Adipocyte (in vitro differentiated cells): Measurements from ENCODE around the gene NUP205.

Experiments
- DNase-seq: peaks from one replicate; pipeline ENCODE4 v3.0.0-alpha.2; 2015; ENCODE audit warnings: low read depth
- H3K27me3 ChIP-seq: replicated peaks from 2 replicates; pipeline ENCODE4 v1.7.0; 2013; ENCODE audit warnings: mild to moderate bottlenecking, low read length, moderate library complexity; ENCODE audit not compliant: control insufficient read depth, insufficient read depth
- H3K36me3 ChIP-seq: 2 replicates; pipeline ENCODE4 v1.7.0; 2013; ENCODE audit warnings: low read length, mild to moderate bottlenecking, moderate library complexity; ENCODE audit not compliant: control insufficient read depth, insufficient read depth, severe bottlenecking
- H3K4me1 ChIP-seq: 2 replicates; pipeline ENCODE4 v1.7.0; 2013; ENCODE audit warnings: mild to moderate bottlenecking, low read length, moderate library complexity; ENCODE audit not compliant: control insufficient read depth, insufficient read depth
- H3K4me3 ChIP-seq: 2 replicates; pipeline ENCODE4 v1.7.0; 2013; ENCODE audit warnings: mild to moderate bottlenecking, low read length, moderate library complexity
- H3K9ac ChIP-seq: 2 replicates; pipeline ENCODE4 v1.7.0; 2013; ENCODE audit warnings: mild to moderate bottlenecking, low read length, moderate library complexity
- H3K9me3 ChIP-seq: 2 replicates; pipeline ENCODE4 v1.7.0; 2013; ENCODE audit warnings: mild to moderate bottlenecking, low read length, moderate library complexity; ENCODE audit not compliant: control insufficient read depth

NUP205 gene

GRCh38 chr7:135669774-135670173, 112.1 kb downstream of the NUP205 start:
- Histone ChIP-seq H3K4me3 (peak overlapping the region; percentile 45), H3K9ac (peak overlapping the region; percentile 14), H3K27me3 (no peaks in the 10 kb centered on the region), H3K4me1 (peaks cover 54% of the 10 kb centered on the region), H3K9me3 (no peaks in the 10 kb centered on the region), H3K36me3 (peaks cover 7% of the 10 kb centered on the region)
- no peak for DNase-seq

DNA sequence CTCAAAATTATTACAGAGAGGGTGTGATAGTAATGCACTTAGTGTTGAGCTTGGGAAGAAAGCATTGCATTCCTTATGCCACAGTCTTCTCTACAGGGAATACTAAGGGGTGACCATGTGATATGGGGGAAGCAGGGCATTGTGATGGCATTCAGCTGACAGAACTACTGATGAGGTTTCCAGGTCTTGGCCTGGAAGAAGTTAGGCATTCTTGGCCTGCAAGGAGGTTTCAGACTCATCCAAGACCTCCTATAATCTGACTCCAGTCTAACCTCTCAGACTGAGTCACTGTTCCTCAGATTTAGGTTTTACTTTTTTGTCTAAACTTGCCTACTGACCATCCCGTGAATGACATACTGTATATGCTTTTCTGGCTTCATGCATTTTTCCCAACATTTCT, 112.5 kb downstream of the NUP205 start:
- Histone ChIP-seq H3K9ac (peak overlapping the region; percentile 14), H3K9me3 (no peaks in the 10 kb centered on the region), H3K27me3 (no peaks in the 10 kb centered on the region), H3K36me3 (peaks cover 10% of the 10 kb centered on the region), H3K4me1 (peaks cover 50% of the 10 kb centered on the region), H3K4me3 (peak overlapping the region; percentile 45)
- DNase-seq = peak; percentile 56

DNA sequence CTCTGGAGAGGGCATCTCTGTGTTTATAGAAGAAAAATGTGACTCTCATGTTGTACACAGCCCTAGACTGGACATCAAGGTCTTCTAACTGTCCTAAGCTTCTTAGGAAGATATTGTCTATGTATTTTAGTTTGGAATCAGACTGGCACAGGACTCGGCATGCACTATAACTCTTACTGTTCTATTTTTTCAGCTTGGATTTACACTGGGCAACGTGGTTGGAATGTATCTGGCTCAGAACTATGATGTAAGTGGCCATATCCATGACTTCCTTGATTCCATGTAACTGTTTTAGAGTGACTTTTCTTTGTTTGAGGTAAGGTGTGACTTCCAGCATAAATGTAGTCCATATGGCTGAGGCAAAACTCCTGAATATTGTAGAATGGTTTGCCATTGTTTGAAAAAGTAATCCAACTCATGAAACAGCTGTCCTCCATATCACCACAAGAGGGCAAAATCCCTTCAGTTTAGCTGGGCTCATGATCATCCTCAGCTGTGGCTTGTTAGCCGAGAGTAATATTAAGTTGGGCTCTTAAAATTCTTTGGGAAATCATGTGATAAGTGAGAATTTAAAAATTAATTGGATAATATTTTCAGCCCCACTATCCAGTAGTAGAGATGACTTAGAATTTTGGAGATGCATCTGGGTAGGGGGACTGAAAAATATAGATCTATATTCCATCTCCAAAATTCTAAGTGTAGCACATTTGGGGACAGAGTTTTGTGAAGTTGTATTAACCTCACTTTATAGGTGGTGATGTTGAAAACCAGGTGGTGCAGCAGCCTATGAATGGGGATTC, 115.0 kb downstream of the NUP205 start:
- peaks cover 25% of the 10 kb centered on the region for H3K36me3 ChIP-seq
- peak; percentile 89 for DNase-seq

GRCh38 chr7:135673360-135673706, 115.6 kb downstream of the NUP205 start:
- peaks cover 39% of the 10 kb centered on the region for H3K4me1 ChIP-seq
- no peaks in the 10 kb centered on the region for H3K27me3 ChIP-seq
- H3K4me3 ChIP-seq = no peak overlapping the region
- H3K9ac ChIP-seq = peak overlapping the region; percentile 31
- no peaks in the 10 kb centered on the region for H3K9me3 ChIP-seq
- H3K36me3 ChIP-seq = peaks cover 25% of the 10 kb centered on the region
- peak; percentile 72 for DNase-seq

More for the DNA sequence above, 115.0 kb downstream of the NUP205 start:
- H3K4me1 ChIP-seq = peaks cover 39% of the 10 kb centered on the region
- H3K9ac ChIP-seq = peak overlapping the region; percentile 31
- no peak overlapping the region for H3K4me3 ChIP-seq
- H3K27me3 ChIP-seq = no peaks in the 10 kb centered on the region
- H3K9me3 ChIP-seq = no peaks in the 10 kb centered on the region

GRCh38 chr7:135678612-135679575, 121.2 kb downstream of the NUP205 start:
- H3K9me3 ChIP-seq = no peaks in the 10 kb centered on the region
- no peaks in the 10 kb centered on the region for H3K27me3 ChIP-seq
- H3K9ac ChIP-seq = no peak overlapping the region
- peak; percentile 37 for DNase-seq
- peaks cover 13% of the 10 kb centered on the region for H3K4me1 ChIP-seq
- H3K4me3 ChIP-seq = no peak overlapping the region
- H3K36me3 ChIP-seq = peaks cover 32% of the 10 kb centered on the region

- Histone ChIP-seq H3K9me3 (no peaks in the 10 kb centered on the region), H3K36me3 (peaks cover 8% of the 10 kb centered on the region), H3K9ac (no peak overlapping the region), H3K4me1 (peaks cover 18% of the 10 kb centered on the region), H3K4me3 (no peak overlapping the region), H3K27me3 (no peaks in the 10 kb centered on the region)
- DNase-seq = no peak
Observed at GRCh38 chr7:135681762-135682161, 124.0 kb downstream of the NUP205 start.

- H3K9me3 ChIP-seq = no peaks in the 10 kb centered on the region
- H3K4me1 ChIP-seq = peaks cover 18% of the 10 kb centered on the region
- no peak for DNase-seq
- H3K36me3 ChIP-seq = peaks cover 9% of the 10 kb centered on the region
- no peaks in the 10 kb centered on the region for H3K27me3 ChIP-seq
- no peak overlapping the region for H3K9ac ChIP-seq
- no peak overlapping the region for H3K4me3 ChIP-seq
Observed at GRCh38 chr7:135682191-135682590, 124.5 kb downstream of the NUP205 start.

DNA sequence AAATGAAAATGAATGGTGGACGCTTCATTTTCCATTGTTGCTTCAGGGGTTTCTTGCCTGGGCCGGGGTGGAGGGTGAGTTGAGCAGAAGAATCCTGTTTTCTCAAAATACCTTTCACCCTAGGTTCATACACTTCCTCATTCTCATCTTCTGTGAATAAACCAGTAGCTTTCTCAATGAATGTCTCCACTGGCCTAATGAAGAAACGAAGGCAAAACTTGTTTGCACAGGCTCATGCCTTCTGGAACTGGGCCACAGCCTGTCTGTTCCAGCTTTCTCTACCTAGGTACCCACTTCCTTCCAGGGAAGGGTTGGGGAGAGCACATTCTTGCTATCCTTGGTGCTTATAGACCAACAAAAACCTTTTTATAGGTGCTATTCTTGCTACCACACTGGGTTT, 125.9 kb downstream of the NUP205 start:
- H3K4me3 ChIP-seq = no peak overlapping the region
- H3K9me3 ChIP-seq = no peaks in the 10 kb centered on the region
- H3K4me1 ChIP-seq = peaks cover 15% of the 10 kb centered on the region
- H3K9ac ChIP-seq = no peak overlapping the region
- no peaks in the 10 kb centered on the region for H3K27me3 ChIP-seq
- DNase-seq = no peak
- H3K36me3 ChIP-seq = peaks cover 13% of the 10 kb centered on the region

GRCh38 chr7:135684136-135684535, 126.4 kb downstream of the NUP205 start:
- Histone ChIP-seq H3K36me3 (peaks cover 13% of the 10 kb centered on the region), H3K4me1 (peaks cover 10% of the 10 kb centered on the region), H3K4me3 (no peak overlapping the region), H3K27me3 (no peaks in the 10 kb centered on the region), H3K9me3 (no peaks in the 10 kb centered on the region), H3K9ac (no peak overlapping the region)
- peak; percentile 27 for DNase-seq

- DNase-seq = no peak
- H3K9ac ChIP-seq = no peak overlapping the region
- no peaks in the 10 kb centered on the region for H3K27me3 ChIP-seq
- H3K4me3 ChIP-seq = no peak overlapping the region
- H3K4me1 ChIP-seq = peaks cover 9% of the 10 kb centered on the region
- H3K36me3 ChIP-seq = peaks cover 13% of the 10 kb centered on the region
- no peaks in the 10 kb centered on the region for H3K9me3 ChIP-seq
Observed at GRCh38 chr7:135684699-135685098, 127.0 kb downstream of the NUP205 start.
